IMR-90 (cell line): Measurements from ENCODE around the gene KMT2C. TPM values are rescaled to one million over a fixed set of nuclear protein-coding genes. Genes with fewer than 3 reads are reported as not detected.

ENCODE experiments used
- ATAC-seq: fragments of 200-7000 bp; cut with Tn5 transposase; 2 replicates; pipeline ENCODE4 v1.9.1; 2020; ENCODE audit warnings: low read depth, mild to moderate bottlenecking, moderate library complexity
- BruUV-seq: library from RNA; stranded (reverse); fragments of 400-500 nt; replicated peaks from 2 replicates; lab custom pipeline; 2021; lab: Mats Ljungman, UMichigan
- CTCF ChIA-PET: fragments of 300-600 bp; formaldehyde crosslinking; extraction: SDS; loops from one replicate; lab custom pipeline; 2021; ENCODE audit warnings: antibody characterized with exemption; lab: Yijun Ruan, JAX
- POLR2A ChIA-PET: fragments of 300-600 bp; sonication (Branson Sonifier 250); formaldehyde crosslinking; loops from one replicate; lab custom pipeline; 2022; ENCODE audit warnings: antibody characterized with exemption; ENCODE audit not compliant: unreplicated experiment; lab: Charles Lee
- DNase-seq: peaks from one replicate; pipeline ENCODE4 v3.0.0; 2013
- H2AFZ ChIP-seq: replicated peaks from 2 replicates; pipeline ENCODE3; 2013; ENCODE audit warnings: low read length, mild to moderate bottlenecking; ENCODE audit not compliant: poor library complexity
- H2AK5ac ChIP-seq: 2 replicates; pipeline ENCODE4 v1.6.1; 2013; ENCODE audit warnings: low read depth, low read length, inconsistent platforms
- H2AK9ac ChIP-seq: replicated peaks from 2 replicates; pipeline ENCODE3; 2013; ENCODE audit warnings: mild to moderate bottlenecking, low read depth, low read length, moderate library complexity; ENCODE audit not compliant: poor library complexity
- H2BK120ac ChIP-seq: 2 replicates; pipeline ENCODE4 v1.6.1; 2013; ENCODE audit warnings: low read depth, low read length, inconsistent platforms
- H2BK15ac ChIP-seq: 3 replicates; pipeline ENCODE4 v1.6.1; 2013; ENCODE audit warnings: low read depth, low read length, inconsistent platforms
- H2BK20ac ChIP-seq: 2 replicates; pipeline ENCODE4 v1.6.1; 2013; ENCODE audit warnings: low read depth, mild to moderate bottlenecking, inconsistent platforms, low read length, moderate library complexity
- H2BK5ac ChIP-seq: 2 replicates; pipeline ENCODE4 v1.6.1; 2013; ENCODE audit warnings: mild to moderate bottlenecking, low read depth, low read length, inconsistent platforms; ENCODE audit not compliant: poor library complexity, severe bottlenecking
- H3K14ac ChIP-seq: replicated peaks from 2 replicates; pipeline ENCODE4 v1.6.1; 2013; ENCODE audit warnings: low read depth, low read length, inconsistent platforms
- H3K18ac ChIP-seq: 2 replicates; pipeline ENCODE4 v1.6.1; 2013; ENCODE audit warnings: low read depth, low read length, control low read depth
- H3K23ac ChIP-seq: 2 replicates; pipeline ENCODE4 v1.6.1; 2013; ENCODE audit warnings: low read depth, low read length, inconsistent platforms
- H3K27ac ChIP-seq: 2 replicates; pipeline ENCODE4 v1.5.1; 2013; ENCODE audit warnings: mild to moderate bottlenecking, control low read depth, low read length; ENCODE audit not compliant: insufficient read depth
- H3K27me3 ChIP-seq: 2 replicates; pipeline ENCODE4 v1.6.1; 2013; ENCODE audit warnings: low read length; ENCODE audit not compliant: control insufficient read depth, insufficient read depth
- H3K36me3 ChIP-seq: 2 replicates; pipeline ENCODE4 v1.6.1; 2013; ENCODE audit warnings: low read length, mixed read lengths; ENCODE audit not compliant: control insufficient read depth, insufficient read depth
- H3K4ac ChIP-seq: 2 replicates; pipeline ENCODE4 v1.6.1; 2013; ENCODE audit warnings: low read depth, low read length, inconsistent platforms
- H3K4me1 ChIP-seq: 2 replicates; pipeline ENCODE4 v1.6.1; 2013; ENCODE audit warnings: low read length, mixed read lengths; ENCODE audit not compliant: control insufficient read depth, insufficient read depth
- H3K4me2 ChIP-seq: 2 replicates; pipeline ENCODE4 v1.6.1; 2013; ENCODE audit warnings: low read depth, mild to moderate bottlenecking, control low read depth, low read length, moderate library complexity
- H3K4me3 ChIP-seq: 2 replicates; pipeline ENCODE4 v1.5.1; 2013; ENCODE audit warnings: low read depth, mild to moderate bottlenecking, control low read depth, low read length, moderate library complexity; ENCODE audit not compliant: insufficient read depth
- H3K56ac ChIP-seq: 2 replicates; pipeline ENCODE4 v1.6.1; 2013; ENCODE audit warnings: low read length, inconsistent platforms; ENCODE audit not compliant: insufficient read depth; ENCODE audit errors: extremely low read depth
- H3K79me1 ChIP-seq, 2 experiments: 2 replicates each; pipeline ENCODE4 v1.6.1; 2013; ENCODE audit warnings: low read length in 2 of 2, inconsistent platforms in 1 of 2, low read depth in 1 of 2
- H3K9ac ChIP-seq: 2 replicates; pipeline ENCODE4 v1.6.1; 2013; ENCODE audit warnings: low read depth, low read length, control low read depth
- H3K9me1 ChIP-seq: 2 replicates; pipeline ENCODE4 v1.6.1; 2013; ENCODE audit warnings: low read length, inconsistent platforms; ENCODE audit not compliant: insufficient read depth
- H3K9me3 ChIP-seq: 2 replicates; pipeline ENCODE4 v1.6.1; 2013; ENCODE audit warnings: low read length; ENCODE audit not compliant: control insufficient read depth, insufficient read depth
- H4K20me1 ChIP-seq: 2 replicates; pipeline ENCODE4 v1.6.1; 2013; ENCODE audit warnings: low read length, inconsistent platforms; ENCODE audit not compliant: insufficient read depth
- H4K5ac ChIP-seq: 2 replicates; pipeline ENCODE4 v1.6.1; 2013; ENCODE audit warnings: mild to moderate bottlenecking, low read depth, low read length, control low read depth
- H4K8ac ChIP-seq, 2 experiments: 2 replicates each; pipeline ENCODE4 v1.6.1; 2013; ENCODE audit warnings: low read depth in 2 of 2, low read length in 2 of 2, control low read depth in 1 of 2, inconsistent platforms in 1 of 2
- H4K91ac ChIP-seq: 2 replicates; pipeline ENCODE4 v1.6.1; 2013; ENCODE audit warnings: low read depth, low read length, inconsistent platforms; ENCODE audit not compliant: insufficient read depth
- BHLHE40 ChIP-seq: fragments of 150-350 bp; IDR thresholded peaks from 2 replicates; pipeline ENCODE4 v1.6.1; 2016; ENCODE audit warnings: mild to moderate bottlenecking, low read depth, low read length
- CEBPB ChIP-seq: IDR thresholded peaks from 2 replicates; pipeline ENCODE4 v1.6.1; 2012; ENCODE audit warnings: low read depth, low read length, improper control_type of control experiment
- CHD1 ChIP-seq: IDR thresholded peaks from 2 replicates; pipeline ENCODE4 v1.6.1; 2012; ENCODE audit warnings: low read depth, low read length, improper control_type of control experiment
- CTCF ChIP-seq: conservative IDR thresholded peaks from 2 replicates; pipeline ENCODE4 v1.5.1; 2012; ENCODE audit warnings: mild to moderate bottlenecking, low read depth, low read length, improper control_type of control experiment
- ELK1 ChIP-seq: fragments of 150-350 bp; IDR thresholded peaks from 2 replicates; pipeline ENCODE4 v1.6.1; 2016; ENCODE audit warnings: low read depth, mild to moderate bottlenecking, low read length, moderate library complexity, borderline replicate concordance
- FOS ChIP-seq: fragments of 150-350 bp; IDR thresholded peaks from 2 replicates; pipeline ENCODE4 v1.6.1; 2016; ENCODE audit warnings: low read depth, low read length
- MAFK ChIP-seq: IDR thresholded peaks from 2 replicates; pipeline ENCODE4 v1.6.1; 2012; ENCODE audit warnings: low read depth, low read length, improper control_type of control experiment
- MAZ ChIP-seq: IDR thresholded peaks from 2 replicates; pipeline ENCODE4 v1.6.1; 2012; ENCODE audit warnings: low read depth, mild to moderate bottlenecking, low read length, improper control_type of control experiment, moderate library complexity, borderline replicate concordance
- MXI1 ChIP-seq: IDR thresholded peaks from 2 replicates; pipeline ENCODE4 v1.6.1; 2012; ENCODE audit warnings: low read depth, mild to moderate bottlenecking, low read length, moderate library complexity, borderline replicate concordance
- NFE2L2 ChIP-seq: fragments of 150-350 bp; IDR thresholded peaks from 2 replicates; pipeline ENCODE4 v1.6.1; 2016; ENCODE audit warnings: low read depth, mild to moderate bottlenecking, low read length
- POLR2A ChIP-seq: IDR thresholded peaks from 2 replicates; pipeline ENCODE4 v1.6.1; 2012; ENCODE audit warnings: mild to moderate bottlenecking, low read depth, low read length
- RAD21 ChIP-seq: IDR thresholded peaks from 2 replicates; pipeline ENCODE4 v1.6.1; 2012; ENCODE audit warnings: low read length, improper control_type of control experiment
- RCOR1 ChIP-seq: IDR thresholded peaks from 2 replicates; pipeline ENCODE4 v1.6.1; 2012; ENCODE audit warnings: mild to moderate bottlenecking, low read length, improper control_type of control experiment; ENCODE audit not compliant: insufficient replicate concordance
- RFX5 ChIP-seq: IDR thresholded peaks from 2 replicates; pipeline ENCODE4 v1.8.0; 2012; ENCODE audit warnings: low read depth, mild to moderate bottlenecking, low read length, moderate library complexity
- SMC3 ChIP-seq: fragments of 150-350 bp; IDR thresholded peaks from 2 replicates; pipeline ENCODE4 v1.6.1; 2016; ENCODE audit warnings: low read depth, mild to moderate bottlenecking, antibody characterized with exemption, low read length, moderate library complexity
- USF2 ChIP-seq: fragments of 150-350 bp; IDR thresholded peaks from 2 replicates; pipeline ENCODE4 v1.6.1; 2017; ENCODE audit warnings: mild to moderate bottlenecking, antibody characterized with exemption, low read length, low read depth
- WGBS, 2 experiments: methylation state at CpG; one replicate each; pipeline versions ENCODE4 v1.1.5 to v1.1.7; 2013; ENCODE audit warnings: missing lambda C conversion rate in 2 of 2; ENCODE audit not compliant: insufficient read length in 1 of 2; ENCODE audit errors: extremely low coverage in 2 of 2; 5-methylcytosine and 5-hydroxymethylcytosine counted together
- dilution Hi-C: fragments of 300-500 bp; cut with HindIII; formaldehyde crosslinking; loops from one replicate; pipeline ENCODE4 v1.14.3; 2018; ENCODE audit warnings: low sequenced_read_pairs; ENCODE audit not compliant: unreplicated experiment
- in situ Hi-C: fragments of 300-500 bp; cut with MboI; formaldehyde crosslinking; loops from 3 replicates; pipeline ENCODE4 v1.14.3; 2019; ENCODE audit warnings: low sequenced_read_pairs, inconsistent platforms, mixed read lengths
- intact Hi-C: fragments of 100-400 bp; cut with micrococcal nuclease; formaldehyde crosslinking; loops from 2 replicates; pipeline ENCODE4 v1.10.0; 2022
- polyA plus RNA-seq, 3 experiments: library from polyadenylated mRNA; depleted of rRNA; stranded (reverse); fragments of >200 nt; gene quantifications; 2 replicates each; pipeline ENCODE4 v1.2.3, GENCODE V29; 2012; ENCODE audit warnings: low replicate concordance in 1 of 3
- total RNA-seq: library from RNA; depleted of rRNA; stranded (reverse); fragments of >200 nt; gene quantifications from 2 replicates; pipeline ENCODE4 v1.2.3, GENCODE V29; 2012

KMT2C gene
- total and polyA plus RNA-seq, 2 of the 4 experiments (the other 2 are of a cell fraction) = 8.0 to 23.3 TPM

- Histone ChIP-seq H3K56ac (no peak overlapping the region), H2AK9ac (no peak overlapping the region), H3K27me3 (no peaks in the 10 kb centered on the region), H4K8ac (no peak overlapping the region), H2AK5ac (no peak overlapping the region), H3K27ac (no peak overlapping the region; the same call in 1 of the 2 replicates), H3K36me3 (peaks cover 15% of the 10 kb centered on the region; the same call in 1 of the 2 replicates), H3K79me1 (peaks cover 0 to 10% of the 10 kb centered on the region in 2 experiments; a peak in 2 of 4 replicates), H3K4me1 (peaks cover 4% of the 10 kb centered on the region), H3K4me2 (no peak overlapping the region), H3K9me3 (no peaks in the 10 kb centered on the region), H2BK15ac (no peak overlapping the region), H2BK5ac (no peak overlapping the region), H4K91ac (no peak overlapping the region), H3K18ac (no peak overlapping the region), H3K14ac (no peak overlapping the region), H3K4me3 (no peak overlapping the region), H3K9ac (no peak overlapping the region), H2BK120ac (no peak overlapping the region), H4K5ac (no peak overlapping the region), H4K20me1 (no peaks in the 10 kb centered on the region), H3K9me1 (peaks cover 3% of the 10 kb centered on the region; the same call in 1 of the 2 replicates), H3K4ac (no peak overlapping the region), H3K23ac (no peak overlapping the region), H2AFZ (no peak overlapping the region), H2BK20ac (no peak overlapping the region)
- intact Hi-C loops = loop anchor here (10.0 kb wide), 1 partner anchor 234 kb away; the partner anchor contains the start of gene KMT2C
- dilution Hi-C loops = no loop called here
- no TSS peak for BruUV-seq
- ChIA-PET POLR2A (no interaction called here), CTCF (interaction anchor here (1.6 kb wide), 1 partner anchor 13 kb away, joined by 4 read pairs; no protein-coding TSS in a partner anchor)
- TF ChIP-seq RCOR1 (no peak), ELK1 (no peak), POLR2A (no peak), MAFK (no peak), RAD21 (no peak), SMC3 (no peak), CHD1 (no peak), CTCF (no peak), CEBPB (no peak), MXI1 (no peak), FOS (no peak), RFX5 (no peak), NFE2L2 (no peak), USF2 (no peak), BHLHE40 (no peak), MAZ (no peak)
- DNase-seq = no peak
- ATAC-seq = no peak
- in situ Hi-C loops = no loop called here
- WGBS, 2 experiments = 80% methylated on average over 1 of the region's 6 CpGs; no CpG with 5 or more reads in 1 of the 2 experiments
These were observed 235.4 kb downstream of the KMT2C start for GRCh38 chr7:152200395-152200794.
